ENCODE data around the gene PRG2. TPM values are rescaled to one million over a fixed set of nuclear protein-coding genes. Genes with fewer than 3 reads are reported as not detected.

Gene PRG2
- polyA plus RNA-seq, 2 of the 4 experiments (the other 2 are of a cell fraction) = not detected

DNA sequence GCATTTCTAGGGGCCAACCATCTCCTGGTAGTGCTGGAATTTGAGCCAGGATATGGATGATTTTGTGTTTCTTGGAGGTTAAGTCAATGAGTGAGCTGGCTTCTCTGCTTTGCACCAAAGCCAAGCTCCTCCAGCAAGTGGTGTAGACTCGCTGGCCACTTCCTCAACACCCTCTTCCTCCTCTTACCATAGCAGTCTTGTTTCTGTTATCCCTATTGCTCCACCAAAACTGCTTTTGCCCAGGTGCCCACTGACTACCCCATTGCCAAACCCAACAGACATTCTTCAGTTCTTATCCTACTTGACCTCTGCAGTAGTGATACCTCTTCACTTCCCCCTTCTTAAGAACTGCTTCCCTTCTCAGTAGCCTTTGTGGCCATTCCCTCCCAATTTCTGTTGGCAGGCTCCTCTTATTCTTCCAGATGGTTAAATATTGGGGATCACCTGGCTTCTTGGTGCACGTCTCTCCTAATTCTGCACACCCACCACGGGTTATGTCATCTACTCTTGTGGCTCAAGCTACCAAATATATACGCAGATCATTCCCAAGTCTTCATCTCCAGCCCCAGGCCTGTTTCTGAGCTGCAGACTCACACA, 7.0 kb upstream of the PRG2 start:
- Histone ChIP-seq H3K27ac (no peak overlapping the region), H3K9me3 (no peaks in the 10 kb centered on the region), H3K4me2 (no peak overlapping the region), H3K4me1 (peaks cover 12% of the 10 kb centered on the region), H3K4me3 (no peak overlapping the region)
- ChIA-PET POLR2A (no interaction called here), CTCF (interaction anchor here (1.7 kb wide), 1 partner anchor 60 kb away, joined by 11 read pairs; no protein-coding TSS in a partner anchor)
- TF ChIP-seq TP53 (CRISPR knock-in tag; IDR thresholded peaks at IDR 0.05) (no peak), RNF2 (IDR thresholded peaks at IDR 0.05; ENCODE audit: borderline replicate concordance, low read depth) (no peak), RARB (CRISPR knock-in tag; IDR thresholded peaks at IDR 0.05) (no peak)
- TF ChIP-seq, protein P1, sequence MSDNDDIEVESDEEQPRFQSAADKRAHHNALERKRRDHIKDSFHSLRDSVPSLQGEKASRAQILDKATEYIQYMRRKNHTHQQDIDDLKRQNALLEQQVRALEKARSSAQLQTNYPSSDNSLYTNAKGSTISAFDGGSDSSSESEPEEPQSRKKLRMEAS (IDR thresholded peaks at IDR 0.05) = no peak
- WGBS (ENCODE audit: missing lambda C conversion rate) = 35% methylated on average over 4 of the region's 4 CpGs
- FAIRE-seq (no peak), ATAC-seq (no peak), DNase-seq (ENCODE audit: low read depth in 1 of 2, low spot score in 1 of 2) (no peak)

DNA sequence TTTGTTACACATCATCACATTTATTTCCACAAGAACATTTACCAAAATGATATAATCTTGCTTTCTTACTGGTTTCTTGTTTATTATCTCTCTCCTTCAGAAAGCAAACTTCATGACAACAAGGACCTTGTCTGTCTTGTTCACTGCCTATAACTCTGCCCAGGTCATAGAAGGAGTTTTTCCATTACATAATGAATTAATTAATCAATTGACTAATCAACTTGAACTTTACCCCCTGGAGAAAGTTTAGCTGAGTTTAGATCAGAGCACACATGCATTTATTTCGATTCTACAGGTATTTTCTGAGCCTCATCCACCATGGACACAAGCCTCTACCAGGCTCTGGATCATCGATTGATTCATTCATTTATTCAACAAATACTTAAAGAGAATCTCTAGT, 6.3 kb upstream of the PRG2 start:
- ChIA-PET POLR2A (no interaction called here), CTCF (interaction anchor here (1.0 to 1.7 kb wide), 2 partner anchors 61 to 130 kb away, joined by 3 to 11 read pairs; no protein-coding TSS in a partner anchor)
- Histone ChIP-seq H3K27ac (no peak overlapping the region), H3K4me2 (no peak overlapping the region), H3K4me1 (peaks cover 5% of the 10 kb centered on the region; the same call in 2 of the 3 replicates), H3K4me3 (no peak overlapping the region), H3K9me3 (no peaks in the 10 kb centered on the region)
- DNase-seq (ENCODE audit: low read depth in 1 of 2, low spot score in 1 of 2) (no peak), ATAC-seq (no peak), FAIRE-seq (no peak)
- WGBS (ENCODE audit: missing lambda C conversion rate) = 33% methylated on average over 2 of the region's 2 CpGs
- no peak for TF ChIP-seq CBX8 (IDR thresholded peaks at IDR 0.05)
- no peak for TF ChIP-seq CEBPB (IDR thresholded peaks at IDR 0.05)
- TF ChIP-seq, protein P1 (IDR thresholded peaks at IDR 0.05) = no peak
- no peak for TF ChIP-seq RFX5 (IDR thresholded peaks at IDR 0.05)
- TF ChIP-seq MAFK (IDR thresholded peaks at IDR 0.05; ENCODE audit: partially characterized antibody) = no peak
- TF ChIP-seq ZSCAN20 (CRISPR knock-in tag; IDR thresholded peaks at IDR 0.05) = no peak
- TF ChIP-seq, protein P2, sequence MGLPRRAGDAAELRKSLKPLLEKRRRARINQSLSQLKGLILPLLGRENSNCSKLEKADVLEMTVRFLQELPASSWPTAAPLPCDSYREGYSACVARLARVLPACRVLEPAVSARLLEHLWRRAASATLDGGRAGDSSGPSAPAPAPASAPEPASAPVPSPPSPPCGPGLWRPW (IDR thresholded peaks at IDR 0.05) = no peak
- no peak for TF ChIP-seq ZC3H11A (IDR thresholded peaks at IDR 0.05)
- TF ChIP-seq TP53 (CRISPR knock-in tag; IDR thresholded peaks at IDR 0.05) = no peak
- no peak for TF ChIP-seq NPAS2 (CRISPR knock-in tag; IDR thresholded peaks at IDR 0.05; ENCODE audit: borderline replicate concordance)
- no peak for TF ChIP-seq JUNB (IDR thresholded peaks at IDR 0.05)
- TF ChIP-seq MAZ (IDR thresholded peaks at IDR 0.05; ENCODE audit: borderline replicate concordance, low read depth, low read length) = no peak
- no peak for TF ChIP-seq FOSL2 (IDR thresholded peaks at IDR 0.05)
- no peak for TF ChIP-seq FOSL2 (CRISPR knock-in tag; IDR thresholded peaks at IDR 0.05)
- TF ChIP-seq RNF2 (IDR thresholded peaks at IDR 0.05; ENCODE audit: borderline replicate concordance, low read depth) = no peak
- no peak for TF ChIP-seq EHF (CRISPR knock-in tag; IDR thresholded peaks at IDR 0.05)

DNA sequence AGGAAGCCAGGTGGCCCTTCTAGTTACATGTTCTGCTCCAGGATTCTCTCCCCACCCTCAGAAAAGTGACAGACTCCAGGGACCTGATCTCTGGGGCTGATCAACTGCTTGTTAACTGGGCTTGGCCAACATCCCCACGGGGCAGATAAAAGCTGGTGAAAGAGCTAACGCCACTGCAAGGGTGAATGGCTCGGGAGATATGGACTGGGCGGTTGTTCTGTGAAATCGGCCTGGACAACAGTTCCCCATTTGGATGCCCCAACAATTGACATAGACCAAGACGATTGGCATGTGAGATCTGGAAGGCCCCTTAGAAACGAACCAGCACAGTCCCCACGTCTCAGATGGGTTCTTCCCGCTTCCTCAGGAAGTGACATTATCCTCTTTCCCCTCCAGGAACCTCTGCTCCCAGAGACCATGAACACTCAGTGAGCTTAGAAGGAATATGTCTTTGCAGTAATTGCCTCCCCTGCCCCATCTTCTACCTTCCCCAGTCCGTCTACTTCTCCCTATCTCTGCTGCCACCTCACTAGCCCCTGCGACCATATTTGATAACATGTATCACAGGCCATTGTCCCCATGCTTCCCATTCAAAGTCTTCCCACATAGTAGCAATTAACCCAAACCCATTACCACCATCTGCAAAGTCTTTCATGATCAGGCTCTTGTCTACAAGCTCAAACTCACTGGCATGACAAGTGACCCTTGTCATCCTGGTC, 5.6 kb upstream of the PRG2 start:
- no peak for FAIRE-seq
- POLR2A ChIA-PET = no interaction called here
- CTCF ChIA-PET = interaction anchor here (0.6 to 2.2 kb wide), 6 partner anchors 10 to 131 kb away, joined by 3 to 11 read pairs (median 4); no protein-coding TSS in a partner anchor

More for the DNA sequence above, 5.6 kb upstream of the PRG2 start:
- TF ChIP-seq MYC (IDR thresholded peaks at IDR 0.05; ENCODE audit: borderline replicate concordance, low read length) (no peak), FOXS1 (CRISPR knock-in tag; IDR thresholded peaks at IDR 0.05) (no peak), HOXB5 (CRISPR knock-in tag; IDR thresholded peaks at IDR 0.05) (no peak), HOXA7 (CRISPR knock-in tag; IDR thresholded peaks at IDR 0.05) (no peak), TP53 (CRISPR knock-in tag; IDR thresholded peaks at IDR 0.05) (no peak), TFCP2L1 (CRISPR knock-in tag; IDR thresholded peaks at IDR 0.05) (no peak), ZSCAN20 (CRISPR knock-in tag; IDR thresholded peaks at IDR 0.05) (no peak)
- TF ChIP-seq, protein P3, sequence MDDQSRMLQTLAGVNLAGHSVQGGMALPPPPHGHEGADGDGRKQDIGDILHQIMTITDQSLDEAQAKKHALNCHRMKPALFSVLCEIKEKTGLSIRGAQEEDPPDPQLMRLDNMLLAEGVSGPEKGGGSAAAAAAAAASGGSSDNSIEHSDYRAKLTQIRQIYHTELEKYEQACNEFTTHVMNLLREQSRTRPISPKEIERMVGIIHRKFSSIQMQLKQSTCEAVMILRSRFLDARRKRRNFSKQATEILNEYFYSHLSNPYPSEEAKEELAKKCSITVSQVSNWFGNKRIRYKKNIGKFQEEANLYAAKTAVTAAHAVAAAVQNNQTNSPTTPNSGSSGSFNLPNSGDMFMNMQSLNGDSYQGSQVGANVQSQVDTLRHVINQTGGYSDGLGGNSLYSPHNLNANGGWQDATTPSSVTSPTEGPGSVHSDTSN (IDR thresholded peaks at IDR 0.05) = no peak
- TF ChIP-seq, protein P4, sequence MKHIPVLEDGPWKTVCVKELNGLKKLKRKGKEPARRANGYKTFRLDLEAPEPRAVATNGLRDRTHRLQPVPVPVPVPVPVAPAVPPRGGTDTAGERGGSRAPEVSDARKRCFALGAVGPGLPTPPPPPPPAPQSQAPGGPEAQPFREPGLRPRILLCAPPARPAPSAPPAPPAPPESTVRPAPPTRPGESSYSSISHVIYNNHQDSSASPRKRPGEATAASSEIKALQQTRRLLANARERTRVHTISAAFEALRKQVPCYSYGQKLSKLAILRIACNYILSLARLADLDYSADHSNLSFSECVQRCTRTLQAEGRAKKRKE (CRISPR knock-in tag; IDR thresholded peaks at IDR 0.05; ENCODE audit: low read depth) = no peak
- TF ChIP-seq, protein P5, sequence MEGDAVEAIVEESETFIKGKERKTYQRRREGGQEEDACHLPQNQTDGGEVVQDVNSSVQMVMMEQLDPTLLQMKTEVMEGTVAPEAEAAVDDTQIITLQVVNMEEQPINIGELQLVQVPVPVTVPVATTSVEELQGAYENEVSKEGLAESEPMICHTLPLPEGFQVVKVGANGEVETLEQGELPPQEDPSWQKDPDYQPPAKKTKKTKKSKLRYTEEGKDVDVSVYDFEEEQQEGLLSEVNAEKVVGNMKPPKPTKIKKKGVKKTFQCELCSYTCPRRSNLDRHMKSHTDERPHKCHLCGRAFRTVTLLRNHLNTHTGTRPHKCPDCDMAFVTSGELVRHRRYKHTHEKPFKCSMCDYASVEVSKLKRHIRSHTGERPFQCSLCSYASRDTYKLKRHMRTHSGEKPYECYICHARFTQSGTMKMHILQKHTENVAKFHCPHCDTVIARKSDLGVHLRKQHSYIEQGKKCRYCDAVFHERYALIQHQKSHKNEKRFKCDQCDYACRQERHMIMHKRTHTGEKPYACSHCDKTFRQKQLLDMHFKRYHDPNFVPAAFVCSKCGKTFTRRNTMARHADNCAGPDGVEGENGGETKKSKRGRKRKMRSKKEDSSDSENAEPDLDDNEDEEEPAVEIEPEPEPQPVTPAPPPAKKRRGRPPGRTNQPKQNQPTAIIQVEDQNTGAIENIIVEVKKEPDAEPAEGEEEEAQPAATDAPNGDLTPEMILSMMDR (IDR thresholded peaks at IDR 0.05) = no peak
- Histone ChIP-seq H3K27ac (no peak overlapping the region), H3K4me1 (peaks cover 4% of the 10 kb centered on the region; the same call in 1 of the 3 replicates), H3K4me2 (no peak overlapping the region), H3K4me3 (no peak overlapping the region), H3K9me3 (no peaks in the 10 kb centered on the region)
- ATAC-seq = no peak
- WGBS (ENCODE audit: missing lambda C conversion rate) = 52% methylated on average over 11 of the region's 11 CpGs
- DNase-seq (ENCODE audit: low read depth in 1 of 2, low spot score in 1 of 2) = no peak

Measured in A549 (cell line).